HepG2 (cell line): ENCODE data around the gene STK38L. TPM values are rescaled to one million over a fixed set of nuclear protein-coding genes. Genes with fewer than 3 reads are reported as not detected.

Experiments used
- ATAC-seq: fragments of 200-7000 bp; cut with Tn5 transposase; 3 replicates; pipeline ENCODE4 v1.9.1; 2020; ENCODE audit warnings: mild to moderate bottlenecking, moderate library complexity
- BruUV-seq: library from RNA; stranded (reverse); fragments of 400-500 nt; replicated peaks from 2 replicates; lab custom pipeline; 2021; lab: Mats Ljungman, UMichigan
- CTCF ChIA-PET: fragments of 300-600 bp; formaldehyde crosslinking; extraction: SDS; loops from one replicate; lab custom pipeline; 2021; ENCODE audit warnings: low total read pairs, inconsistent platforms, low intra/inter-chr PET ratio; lab: Yijun Ruan, JAX
- POLR2A ChIA-PET: fragments of 350-600 bp; sonication (Branson Sonifier 250); formaldehyde crosslinking; loops from one replicate; lab custom pipeline; 2020; ENCODE audit warnings: antibody characterized with exemption, inconsistent platforms; lab: Yijun Ruan, JAX
- DNase-seq: peaks from one replicate; pipeline ENCODE4 v3.0.0-alpha.2; 2015; ENCODE audit warnings: low spot score
- FAIRE-seq: peaks from 3 replicates; lab custom pipeline; 2011; peaks lifted over from hg19 to GRCh38; lab: Jason Lieb, UNC
- H2AFZ ChIP-seq: one replicate; pipeline ENCODE4 v1.6.1; 2011; ENCODE audit warnings: low read length, inconsistent platforms
- H3K27ac ChIP-seq: fragments of 300-600 bp; 3 replicates; pipeline ENCODE4 v1.8.0; 2011; ENCODE audit warnings: mixed run types, mild to moderate bottlenecking, mixed read lengths, low read length, inconsistent platforms; ENCODE audit not compliant: insufficient read depth; ENCODE audit errors: extremely low read length
- H3K27me3 ChIP-seq, 2 experiments: fragments of 200-600 bp in 1 of 2; 2 replicates in 1 of 2; 3 replicates in 1 of 2; pipeline versions ENCODE4 v1.6.0 to v1.8.0; 2011; ENCODE audit warnings: low read length in 2 of 2, mild to moderate bottlenecking in 2 of 2, moderate library complexity in 2 of 2, inconsistent platforms in 1 of 2; ENCODE audit not compliant: insufficient read depth in 2 of 2, control insufficient read depth in 1 of 2
- H3K36me3 ChIP-seq, 2 experiments: fragments of 200-600 bp in 1 of 2; replicated peaks in 1 of 2; 2 replicates in 1 of 2; 3 replicates in 1 of 2; pipeline versions ENCODE4 v1.5.1 to v1.8.0; 2011; ENCODE audit warnings: low read length in 2 of 2, inconsistent platforms in 1 of 2; ENCODE audit not compliant: insufficient read depth in 2 of 2, control insufficient read depth in 1 of 2
- H3K4me1 ChIP-seq: 2 replicates; pipeline ENCODE4 v1.5.1; 2012; ENCODE audit warnings: low read length, inconsistent platforms; ENCODE audit not compliant: insufficient read depth
- H3K4me2 ChIP-seq: 2 replicates; pipeline ENCODE4 v1.6.0; 2011; ENCODE audit warnings: low read depth, low read length, inconsistent platforms
- H3K4me3 ChIP-seq, 3 experiments: fragments of 200-600 bp in 1 of 3; sonication (generic), shearing (Covaris generic) in 1 of 3; replicated peaks in 1 of 3; 2 replicates each; pipeline ENCODE4 v1.5.1; 2011 to 2016; ENCODE audit warnings: low read length in 3 of 3, inconsistent platforms in 2 of 3, low read depth in 2 of 3, mild to moderate bottlenecking in 2 of 3, control low read depth in 1 of 3, mixed read lengths in 1 of 3; ENCODE audit not compliant: insufficient read depth in 1 of 3
- H3K79me2 ChIP-seq: one replicate; pipeline ENCODE4 v1.6.1; 2011; ENCODE audit warnings: low read length, inconsistent platforms; ENCODE audit not compliant: insufficient read depth
- H3K9ac ChIP-seq: 2 replicates; pipeline ENCODE4 v1.6.0; 2011; ENCODE audit warnings: mild to moderate bottlenecking, low read depth, low read length, inconsistent platforms; ENCODE audit not compliant: insufficient read depth
- H3K9me3 ChIP-seq: 2 replicates; pipeline ENCODE4 v1.5.1; 2012; ENCODE audit warnings: mild to moderate bottlenecking, low read length
- H4K20me1 ChIP-seq: 2 replicates; pipeline ENCODE4 v1.6.0; 2011; ENCODE audit warnings: inconsistent platforms, mild to moderate bottlenecking, low read length, moderate library complexity; ENCODE audit not compliant: insufficient read depth
- ATF1 ChIP-seq: IDR thresholded peaks from 2 replicates; pipeline ENCODE4 v1.6.1; 2016; ENCODE audit warnings: mild to moderate bottlenecking, control low read depth
- DMAP1 ChIP-seq: IDR thresholded peaks from 2 replicates; pipeline ENCODE4 v1.6.1; 2016
- ELF4 ChIP-seq: sonication (generic); formaldehyde crosslinking; IDR thresholded peaks from 2 replicates; pipeline ENCODE4 v1.5.0; 2020; ENCODE audit warnings: missing genetic modification reagents, mild to moderate bottlenecking, moderate library complexity, borderline replicate concordance
- HNRNPLL ChIP-seq: fragments of 200-400 bp; formaldehyde crosslinking; IDR thresholded peaks from 2 replicates; pipeline ENCODE4 v1.6.1; 2017; ENCODE audit warnings: mild to moderate bottlenecking, low read depth, low read length; ENCODE audit not compliant: poor library complexity, severe bottlenecking
- IRF2 ChIP-seq: IDR thresholded peaks from 2 replicates; pipeline ENCODE4 v1.6.1; 2018; ENCODE audit warnings: missing genetic modification reagents, missing compliant biosample characterization
- MXD4 ChIP-seq: IDR thresholded peaks from 2 replicates; pipeline ENCODE4 v1.6.1; 2016; ENCODE audit warnings: mild to moderate bottlenecking, missing biosample characterization, missing genetic modification reagents
- NFATC3 ChIP-seq: sonication (generic); formaldehyde crosslinking; IDR thresholded peaks from 2 replicates; pipeline ENCODE4 v1.5.1; 2020; ENCODE audit warnings: mild to moderate bottlenecking, missing genetic modification reagents
- SMAD1 ChIP-seq: sonication (generic); formaldehyde crosslinking; IDR thresholded peaks from 2 replicates; pipeline ENCODE4 v1.4.0; 2020; ENCODE audit warnings: missing genetic modification reagents, low read depth, mild to moderate bottlenecking, borderline replicate concordance
- SPEN ChIP-seq: sonication (generic); formaldehyde crosslinking; IDR thresholded peaks from 2 replicates; pipeline ENCODE4 v1.5.1; 2020; ENCODE audit warnings: low read depth, mild to moderate bottlenecking, missing genetic modification reagents
- U2AF2 ChIP-seq: fragments of 200-400 bp; formaldehyde crosslinking; IDR thresholded peaks from 2 replicates; pipeline ENCODE4 v1.6.1; 2017; ENCODE audit warnings: low read depth, mild to moderate bottlenecking, low read length
- ZBTB26 ChIP-seq: IDR thresholded peaks from 2 replicates; pipeline ENCODE4 v1.6.1; 2016; ENCODE audit warnings: missing compliant biosample characterization, missing genetic modification reagents, borderline replicate concordance
- ZNF121 ChIP-seq: sonication (generic); formaldehyde crosslinking; IDR thresholded peaks from 2 replicates; pipeline ENCODE4 v1.5.0; 2020; ENCODE audit warnings: mild to moderate bottlenecking, missing genetic modification reagents
- ZNF34 ChIP-seq: sonication (generic); formaldehyde crosslinking; IDR thresholded peaks from 2 replicates; pipeline ENCODE4 v1.4.0; 2020; ENCODE audit warnings: mild to moderate bottlenecking, missing genetic modification reagents, borderline replicate concordance
- ZNF441 ChIP-seq: sonication (generic); formaldehyde crosslinking; IDR thresholded peaks from 2 replicates; pipeline ENCODE4 v1.7.0; 2021; ENCODE audit warnings: missing genetic modification reagents, borderline replicate concordance
- ZNF468 ChIP-seq: sonication (generic); formaldehyde crosslinking; IDR thresholded peaks from 2 replicates; pipeline ENCODE4 v1.8.0; 2022; ENCODE audit warnings: mild to moderate bottlenecking, moderate library complexity, missing genetic modification reagents
- ZNF816 ChIP-seq: sonication (generic); formaldehyde crosslinking; IDR thresholded peaks from 2 replicates; pipeline ENCODE4 v1.8.0; 2022; ENCODE audit warnings: missing genetic modification reagents, mild to moderate bottlenecking, borderline replicate concordance
- ZXDC ChIP-seq: sonication (generic); formaldehyde crosslinking; IDR thresholded peaks from 2 replicates; pipeline ENCODE4 v1.5.0; 2020; ENCODE audit warnings: mild to moderate bottlenecking, missing genetic modification reagents
- WGBS: methylation state at CpG from one replicate; pipeline ENCODE4 v1.1.6; 2017; ENCODE audit warnings: low lambda C conversion rate; 5-methylcytosine and 5-hydroxymethylcytosine counted together
- in situ Hi-C: cut with HindIII; loops from 2 replicates; pipeline ENCODE4 v1.10.0; 2017; ENCODE audit warnings: low pct_unique_long_range_greater_than_20kb; ENCODE audit not compliant: extremely low pct_ligation_motif_present
- intact Hi-C: fragments of 100-400 bp; cut with micrococcal nuclease; formaldehyde crosslinking; loops from one replicate; pipeline ENCODE4 v1.10.0; 2022; ENCODE audit not compliant: unreplicated experiment
- polyA plus RNA-seq, 8 experiments: library from polyadenylated mRNA; depleted of rRNA in 3 of 8; stranded (reverse) in 7 of 8; unstranded in 1 of 8; fragments of >200 nt; fragmentation: Illumina TruSeq in 4 of 8; extraction: Trizol in 4 of 8; gene quantifications; 2 replicates each; pipeline versions ENCODE4 v1.2.1 to v1.2.3, GENCODE V29; 2011 to 2016; ENCODE audit warnings: low read depth in 4 of 8, missing spikeins in 1 of 8, mixed read lengths in 1 of 8; ENCODE audit not compliant: insufficient read depth in 1 of 8
- total RNA-seq, 5 experiments: library from RNA; depleted of rRNA; stranded (reverse); fragments of >200 nt; fragmentation: Illumina TruSeq; extraction: Trizol; gene quantifications; 2 replicates each; pipeline ENCODE4 v1.2.3, GENCODE V29; 2016; ENCODE audit warnings: low read depth in 1 of 5

STK38L gene
- total and polyA plus RNA-seq, 2 of the 13 experiments (the other 11 are each of a cell fraction or from before 2014, with no cell fraction given), result 6.1 to 26.4 TPM

- BruUV-seq, result no TSS peak
- no peak for TF ChIP-seq ZNF441
- no peak for TF ChIP-seq ZNF816 (CRISPR knock-in tag)
- TF ChIP-seq ZXDC, result no peak
- TF ChIP-seq SMAD1, result no peak
- no peak for TF ChIP-seq DMAP1 (CRISPR knock-in tag)
- TF ChIP-seq ZNF468 (CRISPR knock-in tag), result no peak
- TF ChIP-seq ATF1 (CRISPR knock-in tag), result no peak
- no peak for TF ChIP-seq ZNF34 (CRISPR knock-in tag)
- no peak for TF ChIP-seq ZBTB26 (CRISPR knock-in tag)
- TF ChIP-seq IRF2, result no peak
- TF ChIP-seq ZNF121 (CRISPR knock-in tag), result no peak
- TF ChIP-seq MXD4 (CRISPR knock-in tag), result no peak
- TF ChIP-seq U2AF2, result no peak
- no peak for TF ChIP-seq SPEN (CRISPR knock-in tag)
- no peak for TF ChIP-seq ELF4 (CRISPR knock-in tag)
- TF ChIP-seq NFATC3 (CRISPR knock-in tag), result no peak
- no peak for TF ChIP-seq HNRNPLL
- FAIRE-seq (no peak), DNase-seq (no peak), ATAC-seq (no peak)
- no peaks in the 10 kb centered on the region for H3K9me3 ChIP-seq
- POLR2A ChIA-PET, result no interaction called here
- no peaks in the 10 kb centered on the region for H3K79me2 ChIP-seq
- intact Hi-C loops (no loop called here), in situ Hi-C loops (no loop called here)
- no peak overlapping the region for H3K27ac ChIP-seq
- no peak overlapping the region for H3K4me3 ChIP-seq
- no peak overlapping the region for H3K9ac ChIP-seq
- H2AFZ ChIP-seq, result no peak overlapping the region
- H3K36me3 ChIP-seq, result no peaks in the 10 kb centered on the region
- WGBS, result 98% methylated on average over 1 of the region's 1 CpG
- no peaks in the 10 kb centered on the region for H3K4me1 ChIP-seq
- no peaks in the 10 kb centered on the region for H3K27me3 ChIP-seq
- CTCF ChIA-PET, result no interaction called here
- H4K20me1 ChIP-seq, result no peaks in the 10 kb centered on the region
- H3K4me2 ChIP-seq, result no peak overlapping the region
Observed at GRCh38 chr12:27285403-27285802, 41.3 kb downstream of the STK38L start.
